AG09319 (cell line): ENCODE data around the gene OGDHL.

Experiments
- DNase-seq: peaks from one replicate; pipeline ENCODE4 v3.0.0-alpha.2; 2010; ENCODE audit warnings: low read depth; ENCODE audit errors: extremely low read depth
- CTCF ChIP-seq: IDR thresholded peaks from 2 replicates; pipeline ENCODE4 v1.5.1; 2011; ENCODE audit warnings: low read depth, mild to moderate bottlenecking, inconsistent platforms, low read length, moderate library complexity

OGDHL gene

GRCh38 chr10:49700211-49700610 is 61.9 kb downstream of the OGDHL start:
- no peak for DNase-seq
- TF ChIP-seq CTCF = no peak

GRCh38 chr10:49698679-49699078 is 63.4 kb downstream of the OGDHL start:
- DNase-seq = no peak
- TF ChIP-seq CTCF = no peak

- TF ChIP-seq CTCF = no peak
- no peak for DNase-seq
Observed at GRCh38 chr10:49696311-49696710, 65.8 kb downstream of the OGDHL start.

GRCh38 chr10:49694466-49694865 is 67.7 kb downstream of the OGDHL start:
- no peak for DNase-seq
- no peak for TF ChIP-seq CTCF

GRCh38 chr10:49691588-49691987 is 70.5 kb downstream of the OGDHL start:
- no peak for TF ChIP-seq CTCF
- no peak for DNase-seq

GRCh38 chr10:49690698-49691356 is 71.3 kb downstream of the OGDHL start:
- TF ChIP-seq CTCF = no peak
- no peak for DNase-seq

- no peak for TF ChIP-seq CTCF
- no peak for DNase-seq
Observed at GRCh38 chr10:49689882-49690510, 72.1 kb downstream of the OGDHL start.
